Adrenal gland (tissue), 5 donors: ENCODE data around the gene CCDC27.

Experiments used
- CTCF ChIP-seq, 6 experiments: fragments of 450-650 bp in 4 of 6; fragments of 200-600 bp in 2 of 6; sonication (generic) in 1 of 6; IDR thresholded peaks; 1 replicate in 5 of 6; 2 replicates in 1 of 6; pipeline versions ENCODE4 v1.5.1 to v1.8.0; 2016 to 2021; ENCODE audit warnings: antibody characterized with exemption in 6 of 6, mild to moderate bottlenecking in 2 of 6, moderate library complexity in 1 of 6
- POLR2A ChIP-seq, 2 donors: fragments of 450-650 bp; IDR thresholded peaks; one replicate each; pipeline ENCODE4 v1.6.1; 2017; ENCODE audit warnings: antibody characterized with exemption in 2 of 2, mild to moderate bottlenecking in 2 of 2, moderate library complexity in 1 of 2
- donor health status: DM: no; HTN: no; CAD: no.

DNA sequence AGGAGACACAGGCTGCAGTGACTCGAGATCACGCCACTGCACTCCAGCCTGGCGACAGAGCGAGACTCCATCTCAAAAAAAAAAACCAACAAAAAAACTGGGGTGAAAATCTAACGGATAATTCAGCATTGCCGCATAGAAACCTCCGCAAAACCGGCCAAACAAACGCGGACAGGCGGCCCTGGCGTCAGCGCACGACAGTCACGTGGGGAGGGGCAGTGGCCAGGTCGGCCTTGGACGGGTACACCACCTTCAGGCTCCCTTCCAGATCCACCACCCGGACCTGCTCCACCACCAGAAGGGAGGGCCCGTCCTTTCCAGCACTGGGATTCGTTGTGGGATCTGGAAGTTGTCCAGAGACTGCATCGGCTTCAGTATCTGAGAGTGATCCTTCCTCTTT is 28.7 kb downstream of the CCDC27 start:
- TF ChIP-seq CTCF (IDR thresholded peaks at IDR 0.05) (no peak), POLR2A (IDR thresholded peaks at IDR 0.05) (no peak)
